Gastrocnemius medialis (tissue), 4 donors: ENCODE measurements around the gene INSL6. TPM values are rescaled to one million over a fixed set of nuclear protein-coding genes. Genes with fewer than 3 reads are reported as not detected.
"Not testable (repeated sequence)": the region's sequence is repeated elsewhere in the genome, so short reads cannot be mapped to it uniquely, and the experiment has no call there.

Source experiments
- ATAC-seq, 2 donors: fragments of 150-250 bp; one replicate each; pipeline ENCODE4 v1.9.1; 2016
- DNase-seq, 2 donors: peaks; one replicate each; pipeline ENCODE4 v3.0.0-alpha.2; 2019
- H3K27ac ChIP-seq, 4 donors: fragments of 200-600 bp; sonication (generic); 1 replicate in 1 of 4; 2 replicates in 3 of 4; pipeline ENCODE4 v1.5.1; 2016 to 2018; ENCODE audit warnings: mild to moderate bottlenecking in 2 of 4, moderate library complexity in 1 of 4
- H3K27me3 ChIP-seq, 3 donors: fragments of 200-600 bp; sonication (generic) in 2 of 3; 1 replicate in 1 of 3; 2 replicates in 2 of 3; pipeline versions ENCODE4 v1.5.1 to v1.6.0; 2016 to 2019; ENCODE audit warnings: mild to moderate bottlenecking in 1 of 3, moderate library complexity in 1 of 3
- H3K36me3 ChIP-seq, 2 donors: fragments of 200-600 bp; sonication (generic) in 1 of 2; one replicate each; pipeline ENCODE4 v1.5.1; 2017 to 2018
- H3K4me1 ChIP-seq, 2 donors: fragments of 200-600 bp; sonication (generic) in 1 of 2; one replicate each; pipeline ENCODE4 v1.5.1; 2016 to 2017; ENCODE audit warnings: mild to moderate bottlenecking in 2 of 2
- H3K4me3 ChIP-seq, 4 donors: fragments of 200-600 bp; sonication (generic) in 3 of 4; 1 replicate in 1 of 4; 2 replicates in 3 of 4; pipeline ENCODE4 v1.5.1; 2016 to 2019; ENCODE audit warnings: mild to moderate bottlenecking in 2 of 4
- H3K9me3 ChIP-seq, 3 donors: fragments of 200-600 bp; sonication (generic) in 2 of 3; 1 replicate in 1 of 3; 2 replicates in 2 of 3; pipeline ENCODE4 v1.5.1; 2016 to 2019
- CTCF ChIP-seq, 5 experiments: fragments of 450-650 bp in 3 of 5; fragments of 200-600 bp in 2 of 5; sonication (generic) in 2 of 5; IDR thresholded peaks in 4 of 5; conservative IDR thresholded peaks in 1 of 5; 1 replicate in 4 of 5; 2 replicates in 1 of 5; pipeline ENCODE4 v1.5.1; 2016 to 2019; ENCODE audit warnings: antibody characterized with exemption in 5 of 5, mild to moderate bottlenecking in 3 of 5, moderate library complexity in 3 of 5
- POLR2A ChIP-seq, 2 donors: fragments of 450-650 bp; IDR thresholded peaks; one replicate each; pipeline ENCODE4 v1.6.1; 2017; ENCODE audit warnings: antibody characterized with exemption in 2 of 2, mild to moderate bottlenecking in 2 of 2, moderate library complexity in 2 of 2
- in situ Hi-C, 4 donors: fragments of 200-750 bp; cut with MboI; loops; one replicate each; pipeline versions ENCODE4 v1.15.0 to v1.8.0; 2017; ENCODE audit warnings: low sequenced_read_pairs in 4 of 4
- intact Hi-C: fragments of 100-400 bp; cut with DNase I; formaldehyde crosslinking; loops from one replicate; pipeline ENCODE4 v1.15.1; 2023; ENCODE audit warnings: low total_unique reads
- total RNA-seq, 4 donors: library from RNA; depleted of rRNA; stranded (reverse); fragments of >200 nt; gene quantifications; one replicate each; pipeline versions ENCODE4 v1.1.0 to v1.2.3, GENCODE V29; 2016

The INSL6 gene
- total RNA-seq, 4 donors from 2014 or later: not detected

DNA sequence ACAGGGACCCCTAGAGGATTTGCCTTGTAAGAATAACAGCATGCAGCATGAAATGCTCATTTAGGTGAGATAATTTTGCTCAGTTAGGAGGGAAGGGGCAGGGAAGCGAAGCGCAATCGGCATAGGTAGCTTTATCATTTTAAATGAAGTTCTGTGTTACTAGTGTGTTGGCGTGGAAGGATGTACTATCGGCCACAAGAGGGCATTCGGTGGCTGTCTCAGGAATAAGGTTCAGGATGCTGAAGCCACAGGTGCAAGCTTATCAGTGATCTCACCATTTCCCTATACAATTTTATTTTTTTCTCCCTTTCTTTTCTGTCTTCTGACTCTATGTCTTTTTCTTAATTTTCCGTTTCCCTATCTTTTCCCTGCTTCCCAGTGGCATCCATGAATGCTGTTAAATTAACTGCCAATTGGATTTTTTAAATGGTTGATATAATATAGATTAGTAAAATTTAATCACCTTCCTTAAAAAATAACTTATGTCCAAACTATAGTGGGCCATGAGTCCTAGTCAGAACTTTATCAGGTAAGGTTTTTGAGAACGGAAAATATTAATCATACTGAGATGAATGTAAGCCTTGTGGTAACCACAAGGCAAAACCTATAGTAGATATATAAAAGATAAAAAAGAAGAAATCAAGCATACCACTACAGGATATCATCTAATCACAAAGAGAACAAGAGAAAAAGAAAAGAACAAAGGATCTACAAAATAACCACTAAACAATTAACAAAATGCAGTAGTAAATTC is 1.2 kb upstream of the INSL6 start:
- Histone ChIP-seq H3K4me3 (no peak overlapping the region), H3K9me3 (no peaks in the 10 kb centered on the region), H3K36me3 (no peaks in the 10 kb centered on the region), H3K27ac (no peak overlapping the region), H3K27me3 (no peaks in the 10 kb centered on the region), H3K4me1 (no peaks in the 10 kb centered on the region)
- in situ Hi-C loops (loop anchor here (5.0 to 25.0 kb wide), 4 partner anchors 226 to 416 kb away; no protein-coding TSS in a partner anchor), intact Hi-C loops (loop anchor here (5.0 kb wide), 1 partner anchor 416 kb away; no protein-coding TSS in a partner anchor)
- TF ChIP-seq CTCF (IDR thresholded peaks at IDR 0.05 in 4 of 5, conservative IDR thresholded peaks at IDR 0.05 in 1 of 5) (peak in 3 of 5 experiments; percentile 39 to 56 (median 55)), POLR2A (IDR thresholded peaks at IDR 0.05) (no peak)
- DNase-seq: peak in 1 of 2 donors; percentile 30
- no peak for ATAC-seq

- no peak for ATAC-seq
- DNase-seq: no peak
- H3K27me3 ChIP-seq: no peaks in the 10 kb centered on the region
- TF ChIP-seq POLR2A (IDR thresholded peaks at IDR 0.05): no peak
- no peak for TF ChIP-seq CTCF (IDR thresholded peaks at IDR 0.05 in 4 of 5, conservative IDR thresholded peaks at IDR 0.05 in 1 of 5)
- intact Hi-C loops (loop anchor here (5.0 kb wide), 1 partner anchor 418 kb away; no protein-coding TSS in a partner anchor), in situ Hi-C loops (loop anchor here (5.0 to 25.0 kb wide), 4 partner anchors 228 to 418 kb away; no protein-coding TSS in a partner anchor)
- no peaks in the 10 kb centered on the region for H3K36me3 ChIP-seq
- H3K27ac ChIP-seq: no peak overlapping the region
- H3K4me3 ChIP-seq: no peak overlapping the region
- no peaks in the 10 kb centered on the region for H3K9me3 ChIP-seq
- H3K4me1 ChIP-seq: no peaks in the 10 kb centered on the region
Observed at GRCh38 chr9:5184776-5185175, 663 bp downstream of the INSL6 start.

DNA sequence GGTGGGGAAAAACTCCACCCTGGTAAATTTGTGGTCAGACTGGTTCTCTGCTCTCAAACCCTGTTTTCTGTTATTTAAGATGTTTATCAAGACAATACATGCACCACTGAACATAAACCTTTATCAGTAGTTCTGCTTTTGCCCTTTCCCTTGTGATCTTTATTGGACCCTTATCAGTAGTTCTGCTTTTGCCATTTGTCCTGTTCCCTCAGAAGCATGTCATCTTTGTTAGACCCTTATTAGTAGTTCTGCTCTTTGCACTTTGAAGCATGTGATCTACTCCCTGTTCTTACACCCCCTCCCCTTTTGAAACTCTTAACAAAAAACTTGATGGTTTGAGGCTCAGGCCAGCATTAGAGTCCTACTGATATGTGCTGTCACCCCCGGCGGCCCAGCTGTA is 4.8 kb downstream of the INSL6 start:
- H3K4me3 ChIP-seq, ATAC-seq, H3K9me3 ChIP-seq, H3K4me1 ChIP-seq, H3K27ac ChIP-seq, intact Hi-C loops, H3K36me3 ChIP-seq, H3K27me3 ChIP-seq, DNase-seq: not testable (repeated sequence)
- in situ Hi-C loops: loop anchor here (10.0 to 25.0 kb wide), 3 partner anchors 232 to 414 kb away; no protein-coding TSS in a partner anchor

DNA sequence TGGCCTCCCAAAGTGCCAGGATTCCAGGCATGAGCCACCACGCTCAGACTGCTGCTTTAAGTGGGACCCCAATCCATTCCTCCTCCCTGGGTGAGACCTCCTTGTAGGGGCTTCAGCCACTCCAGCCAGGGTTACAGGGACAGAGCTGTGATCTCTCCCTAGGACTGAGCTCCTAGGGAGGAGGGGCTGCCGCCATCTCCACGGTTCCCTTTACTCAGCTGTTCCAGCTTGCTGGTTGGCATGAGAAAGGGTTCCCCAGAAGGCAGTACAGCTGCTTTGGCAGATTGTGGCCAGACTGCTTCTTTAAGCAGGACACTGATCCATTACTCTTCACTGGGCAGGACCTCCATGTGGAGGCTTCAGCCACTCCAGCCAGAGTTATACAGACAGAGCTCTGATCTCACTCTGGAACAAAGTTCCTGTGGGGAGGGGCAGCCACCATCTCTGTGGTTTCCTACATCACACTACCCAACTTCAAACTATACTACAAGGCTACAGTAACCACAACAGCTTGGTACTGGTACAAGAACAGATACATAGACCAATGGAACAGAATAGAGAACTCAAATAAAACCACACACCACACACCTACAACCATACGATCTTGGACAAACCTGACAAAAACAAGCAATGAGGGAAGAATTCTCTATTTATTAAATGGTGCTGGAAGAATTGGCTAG is 7.2 kb downstream of the INSL6 start:
- TF ChIP-seq CTCF (IDR thresholded peaks at IDR 0.05 in 4 of 5, conservative IDR thresholded peaks at IDR 0.05 in 1 of 5): no peak
- TF ChIP-seq POLR2A (IDR thresholded peaks at IDR 0.05): no peak
- in situ Hi-C loops (loop anchor here (25.0 kb wide), 2 partner anchors 234 to 409 kb away; no protein-coding TSS in a partner anchor), intact Hi-C loops (no loop called here)

GRCh38 chr9:5146241-5146640 is 39.2 kb downstream of the INSL6 start:
- no peaks in the 10 kb centered on the region for H3K4me1 ChIP-seq
- peaks cover 0 to 24% of the 10 kb centered on the region in 2 donors for H3K36me3 ChIP-seq
- intact Hi-C loops (no loop called here), in situ Hi-C loops (no loop called here)
- DNase-seq (no peak), ATAC-seq (no peak)
- no peaks in the 10 kb centered on the region for H3K27me3 ChIP-seq
- no peak overlapping the region for H3K4me3 ChIP-seq
- no peak for TF ChIP-seq POLR2A (IDR thresholded peaks at IDR 0.05)
- no peak for TF ChIP-seq CTCF (IDR thresholded peaks at IDR 0.05 in 4 of 5, conservative IDR thresholded peaks at IDR 0.05 in 1 of 5)
- H3K27ac ChIP-seq: no peak overlapping the region
- no peaks in the 10 kb centered on the region for H3K9me3 ChIP-seq

More for the DNA sequence above, 7.2 kb downstream of the INSL6 start:
- DNase-seq (no peak), ATAC-seq (no peak)
- H3K27ac ChIP-seq: no peak overlapping the region
- H3K4me1 ChIP-seq: no peaks in the 10 kb centered on the region
- H3K4me3 ChIP-seq: no peak overlapping the region
- H3K9me3 ChIP-seq: no peaks in the 10 kb centered on the region
- H3K36me3 ChIP-seq: no peaks in the 10 kb centered on the region
- H3K27me3 ChIP-seq: no peaks in the 10 kb centered on the region
